Keratinocyte (primary cell): ENCODE measurements around the gene BLOC1S4.

Experiments
- EZH2 ChIP-seq: IDR thresholded peaks from one replicate; pipeline ENCODE4 v1.6.1; 2012; ENCODE audit warnings: inconsistent platforms, mild to moderate bottlenecking, low read length, moderate library complexity
- TF ChIP-seq, protein P1 (sequence below), 3 experiments: IDR thresholded peaks in 1 of 3; conservative IDR thresholded peaks in 1 of 3; optimal IDR thresholded peaks in 1 of 3; 2 replicates in 2 of 3; 3 replicates in 1 of 3; pipeline versions ENCODE3 to v1.5.1; 2011; ENCODE audit warnings: low read length in 3 of 3, mild to moderate bottlenecking in 3 of 3, moderate library complexity in 2 of 3, control low read depth in 1 of 3, inconsistent platforms in 1 of 3; ENCODE audit not compliant: insufficient read depth in 2 of 3; ENCODE audit errors: extremely low read depth in 1 of 3

DNA sequence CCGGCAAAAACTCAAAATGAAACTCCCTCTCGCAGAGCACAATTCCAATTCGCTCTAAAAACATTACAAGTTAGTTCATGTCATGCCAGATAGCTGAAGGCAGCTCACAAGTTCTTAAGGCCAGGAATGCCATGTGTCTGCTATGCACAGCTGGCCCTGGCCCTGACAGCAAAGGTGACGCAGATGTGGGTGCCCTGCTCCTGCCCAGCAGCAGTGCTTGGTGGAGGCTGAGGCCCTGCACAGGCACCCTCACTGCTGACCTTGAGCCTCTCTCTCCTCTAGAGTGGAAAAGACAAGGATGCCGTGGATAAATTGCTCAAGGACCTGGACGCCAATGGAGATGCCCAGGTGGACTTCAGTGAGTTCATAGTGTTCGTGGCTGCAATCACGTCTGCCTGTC lies 19.4 kb upstream of the BLOC1S4 start:
- TF ChIP-seq, protein P1, sequence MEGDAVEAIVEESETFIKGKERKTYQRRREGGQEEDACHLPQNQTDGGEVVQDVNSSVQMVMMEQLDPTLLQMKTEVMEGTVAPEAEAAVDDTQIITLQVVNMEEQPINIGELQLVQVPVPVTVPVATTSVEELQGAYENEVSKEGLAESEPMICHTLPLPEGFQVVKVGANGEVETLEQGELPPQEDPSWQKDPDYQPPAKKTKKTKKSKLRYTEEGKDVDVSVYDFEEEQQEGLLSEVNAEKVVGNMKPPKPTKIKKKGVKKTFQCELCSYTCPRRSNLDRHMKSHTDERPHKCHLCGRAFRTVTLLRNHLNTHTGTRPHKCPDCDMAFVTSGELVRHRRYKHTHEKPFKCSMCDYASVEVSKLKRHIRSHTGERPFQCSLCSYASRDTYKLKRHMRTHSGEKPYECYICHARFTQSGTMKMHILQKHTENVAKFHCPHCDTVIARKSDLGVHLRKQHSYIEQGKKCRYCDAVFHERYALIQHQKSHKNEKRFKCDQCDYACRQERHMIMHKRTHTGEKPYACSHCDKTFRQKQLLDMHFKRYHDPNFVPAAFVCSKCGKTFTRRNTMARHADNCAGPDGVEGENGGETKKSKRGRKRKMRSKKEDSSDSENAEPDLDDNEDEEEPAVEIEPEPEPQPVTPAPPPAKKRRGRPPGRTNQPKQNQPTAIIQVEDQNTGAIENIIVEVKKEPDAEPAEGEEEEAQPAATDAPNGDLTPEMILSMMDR (optimal IDR thresholded peaks at IDR 0.05 in 1 of 3, IDR thresholded peaks at IDR 0.05 in 1 of 3, conservative IDR thresholded peaks at IDR 0.05 in 1 of 3; ENCODE audit: extremely low read depth in 1 of 3, insufficient read depth in 2 of 3, low read length in 3 of 3) = no peak
- no peak for TF ChIP-seq EZH2
